Rectal smooth muscle tissue (tissue), 1 donor: ENCODE measurements around the gene MYL9.
A peak's percentile ranks its signal among the peaks of the same experiment; 100 is the strongest.
"Not testable (repeated sequence)": the region's sequence is repeated elsewhere in the genome, so short reads cannot be mapped to it uniquely, and the experiment has no call there.

Experiments
- H3K27ac ChIP-seq: one replicate; pipeline ENCODE4 v1.7.0; 2013; ENCODE audit warnings: low read depth, low read length, inconsistent platforms
- H3K27me3 ChIP-seq: one replicate; pipeline ENCODE4 v1.7.0; 2013; ENCODE audit warnings: low read length; ENCODE audit not compliant: control insufficient read depth, insufficient read depth
- H3K36me3 ChIP-seq: one replicate; pipeline ENCODE4 v1.7.0; 2013; ENCODE audit warnings: low read length; ENCODE audit not compliant: control insufficient read depth, insufficient read depth
- H3K4me1 ChIP-seq: one replicate; pipeline ENCODE4 v1.7.0; 2013; ENCODE audit warnings: low read length; ENCODE audit not compliant: control insufficient read depth, insufficient read depth
- H3K4me3 ChIP-seq: one replicate; pipeline ENCODE4 v1.7.0; 2013; ENCODE audit warnings: low read length
- H3K9ac ChIP-seq: one replicate; pipeline ENCODE4 v1.7.0; 2013; ENCODE audit warnings: low read length

Gene MYL9

DNA sequence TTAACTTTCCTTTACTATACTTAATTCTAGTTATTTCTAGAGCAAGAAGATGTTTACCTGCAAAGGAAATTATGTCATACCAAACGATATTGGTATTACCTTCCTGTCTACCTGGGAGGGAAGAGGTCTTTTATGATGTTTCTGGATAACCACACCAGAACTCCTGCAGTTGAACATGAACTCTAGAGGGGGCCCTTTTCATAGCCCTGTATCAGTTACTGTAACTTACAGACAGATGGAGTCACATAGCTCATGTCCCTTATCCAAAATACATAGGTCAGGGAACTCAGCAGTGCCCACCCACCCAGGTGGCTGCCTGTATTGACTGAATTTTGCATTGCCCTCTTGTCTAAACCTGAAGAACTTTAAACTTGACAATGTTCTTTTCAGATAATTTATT lies 35.1 kb upstream of the MYL9 start:
- Histone ChIP-seq H3K27ac (no peak overlapping the region), H3K4me3 (no peak overlapping the region), H3K4me1 (no peaks in the 10 kb centered on the region), H3K9ac (no peak overlapping the region), H3K36me3 (peaks cover 9% of the 10 kb centered on the region), H3K27me3 (no peaks in the 10 kb centered on the region)

DNA sequence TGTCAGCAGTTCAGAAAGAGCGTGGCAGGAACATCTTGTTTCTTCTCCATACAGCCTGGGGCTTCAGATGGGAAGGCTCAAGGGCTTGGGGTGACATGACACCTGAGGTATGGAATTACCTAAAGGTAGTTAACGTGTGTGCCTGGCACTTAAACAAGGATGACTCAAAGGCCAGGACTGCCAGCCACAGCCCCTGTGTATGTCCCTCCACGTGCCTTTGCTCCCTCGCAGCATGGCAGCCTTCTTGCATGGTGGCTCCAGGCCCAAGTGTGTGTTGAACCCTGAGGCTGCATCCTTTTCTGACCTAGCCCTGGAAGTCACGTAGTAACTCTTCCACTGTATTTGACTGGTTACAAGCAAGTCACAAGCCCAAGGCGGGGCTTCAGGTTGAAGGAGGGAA lies 33.6 kb upstream of the MYL9 start:
- Histone ChIP-seq H3K36me3 (peaks cover 9% of the 10 kb centered on the region), H3K4me3 (no peak overlapping the region), H3K27ac (no peak overlapping the region), H3K4me1 (no peaks in the 10 kb centered on the region), H3K9ac (no peak overlapping the region), H3K27me3 (no peaks in the 10 kb centered on the region)

DNA sequence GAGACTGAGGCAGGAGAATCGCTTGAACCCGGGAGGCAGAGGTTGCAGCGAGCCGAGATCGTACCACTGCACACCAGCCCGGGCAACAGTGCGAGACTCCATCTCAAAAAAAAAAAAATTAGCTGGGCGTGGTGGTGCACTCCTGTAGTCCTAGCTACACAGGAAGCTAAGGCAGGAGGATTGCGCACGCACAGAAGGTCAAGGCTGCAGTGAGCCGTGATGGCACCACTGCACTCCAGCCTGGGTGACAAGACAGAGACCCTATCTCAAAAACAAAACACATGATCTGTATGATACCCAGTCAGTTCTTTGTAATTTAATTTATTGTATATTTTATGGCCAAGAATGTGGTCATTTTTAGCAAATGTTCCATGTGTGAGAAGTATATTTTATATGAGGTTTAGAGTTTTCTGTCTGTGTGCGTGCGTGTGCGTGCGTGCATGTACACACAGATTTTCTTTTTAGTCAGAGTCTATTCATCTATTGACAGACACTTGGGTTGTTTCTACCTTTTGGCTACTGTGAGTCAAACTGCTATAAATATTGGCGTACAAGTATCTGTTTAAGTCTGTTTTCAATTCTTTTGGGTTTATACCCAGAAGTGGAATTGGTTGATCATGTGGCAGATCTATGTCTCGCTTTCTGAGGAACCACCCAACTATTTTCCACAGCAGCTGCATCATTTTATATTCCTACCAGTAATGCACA lies 22.2 kb upstream of the MYL9 start:
- peaks cover 3% of the 10 kb centered on the region for H3K4me1 ChIP-seq
- H3K27ac ChIP-seq, result no peak overlapping the region
- peaks cover 9% of the 10 kb centered on the region for H3K36me3 ChIP-seq

DNA sequence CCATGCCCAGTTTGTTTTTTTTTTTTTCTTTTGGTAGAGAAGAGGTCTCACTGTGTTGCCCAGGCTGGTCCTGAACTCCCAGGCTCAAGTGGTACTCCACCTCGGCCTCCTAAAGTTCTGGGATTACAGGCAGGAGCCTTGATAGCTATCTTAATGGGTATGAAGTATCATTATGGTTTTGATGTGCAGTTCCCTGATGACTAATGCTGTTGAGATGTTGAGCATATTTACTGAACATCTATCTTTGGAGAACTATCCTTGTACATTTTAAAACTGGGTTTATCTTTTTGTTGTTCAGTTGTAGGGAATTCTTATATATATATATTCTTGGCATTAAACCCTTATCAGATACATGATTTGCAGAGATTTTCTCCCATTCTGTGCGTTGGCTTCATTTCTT lies 21.4 kb upstream of the MYL9 start:
- Histone ChIP-seq H3K27me3 (no peaks in the 10 kb centered on the region), H3K4me1 (peaks cover 3% of the 10 kb centered on the region), H3K27ac (no peak overlapping the region), H3K4me3 (no peak overlapping the region), H3K36me3 (peaks cover 11% of the 10 kb centered on the region), H3K9ac (no peak overlapping the region)

More for the DNA sequence above, 22.2 kb upstream of the MYL9 start:
- Histone ChIP-seq H3K27me3 (no peaks in the 10 kb centered on the region), H3K9ac (no peak overlapping the region), H3K4me3 (no peak overlapping the region)

DNA sequence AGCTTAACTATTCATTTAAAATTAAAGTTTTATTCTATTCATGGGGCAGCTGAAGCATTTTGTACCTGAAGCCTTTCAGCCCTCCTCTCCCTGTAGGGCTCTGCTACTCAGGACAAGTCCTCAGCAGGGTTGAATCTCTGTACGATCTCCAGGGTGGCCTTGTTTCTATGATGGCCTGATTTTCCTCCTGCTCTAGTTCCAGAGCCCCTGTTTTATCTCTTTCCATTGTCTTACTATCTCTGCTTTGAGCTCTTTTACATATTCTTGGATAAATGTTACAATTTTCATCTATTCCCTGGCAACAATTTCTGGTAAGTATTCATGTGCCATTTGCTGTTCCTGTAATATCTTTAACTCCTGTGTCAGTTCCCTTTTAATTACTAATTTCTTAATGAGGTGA lies 19.8 kb upstream of the MYL9 start:
- Histone ChIP-seq H3K27me3 (no peaks in the 10 kb centered on the region), H3K4me1 (peaks cover 7% of the 10 kb centered on the region), H3K27ac (no peak overlapping the region), H3K36me3 (peaks cover 18% of the 10 kb centered on the region), H3K9ac (no peak overlapping the region), H3K4me3 (no peak overlapping the region)

DNA sequence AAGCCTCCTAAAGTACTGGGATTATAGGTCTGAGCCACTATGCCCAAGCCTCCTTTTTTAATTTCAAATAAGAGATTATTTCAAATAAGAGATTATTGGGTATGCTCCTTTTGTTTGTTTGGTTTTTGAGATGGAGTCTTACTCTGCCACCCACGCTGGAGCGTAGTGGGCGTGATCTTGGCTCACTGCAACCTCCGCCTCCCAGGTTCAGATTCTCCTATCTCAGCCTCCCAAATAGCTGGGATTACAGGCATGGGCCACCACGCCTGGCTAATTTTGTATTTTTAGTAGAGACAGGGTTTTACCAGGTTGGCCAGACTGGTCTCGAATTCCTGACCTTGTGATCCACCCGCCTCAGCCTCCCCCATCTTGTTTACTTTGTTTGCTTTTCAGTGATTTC lies 18.9 kb upstream of the MYL9 start:
- H3K27me3 ChIP-seq, H3K9ac ChIP-seq, H3K27ac ChIP-seq, H3K4me3 ChIP-seq: not testable (repeated sequence)
- Histone ChIP-seq H3K4me1 (peaks cover 14% of the 10 kb centered on the region), H3K36me3 (peaks cover 20% of the 10 kb centered on the region)

DNA sequence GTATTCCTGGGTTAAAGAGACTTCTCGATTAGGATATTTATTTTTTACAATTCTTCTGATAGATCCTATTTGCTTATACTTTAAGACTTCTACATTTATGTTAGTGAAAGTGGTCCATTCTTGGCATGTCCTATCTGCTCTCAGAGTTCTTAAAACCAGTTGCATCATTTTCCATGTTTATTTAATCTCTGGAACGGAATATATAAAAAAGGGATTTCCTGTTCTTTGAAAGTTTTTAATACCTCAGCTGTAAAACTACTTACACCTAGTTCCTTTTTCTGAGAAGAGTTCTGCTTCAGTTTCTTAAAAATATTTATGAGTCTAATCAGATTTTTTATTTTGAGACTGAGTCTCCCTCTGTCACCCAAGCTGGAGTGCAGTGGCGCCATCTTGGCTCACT lies 18.0 kb upstream of the MYL9 start:
- H3K36me3 ChIP-seq, result peaks cover 23% of the 10 kb centered on the region
- no peaks in the 10 kb centered on the region for H3K27me3 ChIP-seq
- no peak overlapping the region for H3K9ac ChIP-seq
- H3K27ac ChIP-seq, result peak overlapping the region; percentile 30
- no peak overlapping the region for H3K4me3 ChIP-seq
- peaks cover 18% of the 10 kb centered on the region for H3K4me1 ChIP-seq

DNA sequence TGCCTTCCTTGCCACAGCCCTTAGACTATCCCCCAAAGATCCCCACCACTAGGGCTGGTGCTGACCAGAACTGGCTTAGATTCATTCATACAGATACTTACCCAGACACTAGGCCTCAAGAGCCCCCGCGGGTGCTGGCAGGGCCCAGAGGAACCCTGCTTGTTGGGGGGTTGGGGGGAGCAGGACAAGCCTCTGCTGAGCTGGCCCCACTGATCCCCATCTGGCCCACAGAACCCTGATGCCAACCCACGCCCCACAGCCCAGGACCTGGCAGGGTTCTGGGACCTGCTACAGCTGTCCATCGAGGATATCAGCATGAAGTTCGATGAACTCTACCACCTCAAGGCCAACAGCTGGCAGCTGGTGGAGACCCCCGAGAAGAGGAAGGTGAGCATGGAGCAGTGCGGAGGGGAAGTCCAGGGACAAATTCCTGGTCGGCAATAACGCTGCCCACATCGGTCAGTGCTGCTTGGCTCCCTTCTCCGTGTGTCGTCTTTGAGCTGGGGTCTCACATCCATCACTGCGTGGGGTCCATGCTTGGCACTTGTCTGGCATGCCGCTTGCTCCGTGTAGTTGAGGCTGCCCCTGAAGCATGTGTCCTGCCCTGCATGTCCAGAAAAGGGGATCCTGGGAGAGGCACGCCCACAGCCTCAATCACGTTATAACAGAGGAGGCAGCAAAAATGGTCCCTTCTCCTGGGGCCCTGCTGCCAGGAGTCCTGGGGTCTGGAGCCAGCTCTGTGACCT lies 15.5 kb upstream of the MYL9 start:
- H3K36me3 ChIP-seq, result peaks cover 23% of the 10 kb centered on the region
- H3K27ac ChIP-seq, result peak overlapping the region; percentile 80
- H3K27me3 ChIP-seq, result no peaks in the 10 kb centered on the region
- H3K4me1 ChIP-seq, result peaks cover 18% of the 10 kb centered on the region
- no peak overlapping the region for H3K4me3 ChIP-seq
- H3K9ac ChIP-seq, result no peak overlapping the region

DNA sequence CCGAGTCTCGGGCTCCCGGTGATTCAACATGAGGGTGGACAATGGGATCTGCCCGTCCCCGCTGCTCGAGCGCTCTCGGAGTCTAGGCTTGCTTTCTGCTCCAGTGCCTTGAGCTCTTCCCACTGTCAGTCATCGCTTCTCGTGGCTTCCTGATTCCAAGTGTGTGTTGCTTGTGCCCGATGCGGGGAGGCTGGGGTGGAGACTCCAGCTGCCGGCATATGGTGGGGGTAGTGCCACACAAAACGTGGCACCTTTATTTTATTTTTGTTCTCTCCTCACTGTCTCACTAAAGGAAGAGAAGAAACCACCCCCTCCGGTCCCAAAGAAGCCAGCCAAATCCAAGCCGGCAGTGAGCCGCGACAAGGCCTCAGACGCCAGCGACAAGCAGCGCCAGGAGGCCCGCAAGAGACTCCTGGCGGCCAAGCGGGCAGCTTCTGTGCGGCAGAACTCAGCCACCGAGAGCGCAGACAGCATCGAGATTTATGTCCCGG lies 14.8 kb upstream of the MYL9 start:
- Histone ChIP-seq H3K9ac (no peak overlapping the region), H3K27me3 (no peaks in the 10 kb centered on the region), H3K36me3 (peaks cover 23% of the 10 kb centered on the region), H3K4me1 (peaks cover 18% of the 10 kb centered on the region), H3K4me3 (no peak overlapping the region), H3K27ac (peak overlapping the region; percentile 80)

DNA sequence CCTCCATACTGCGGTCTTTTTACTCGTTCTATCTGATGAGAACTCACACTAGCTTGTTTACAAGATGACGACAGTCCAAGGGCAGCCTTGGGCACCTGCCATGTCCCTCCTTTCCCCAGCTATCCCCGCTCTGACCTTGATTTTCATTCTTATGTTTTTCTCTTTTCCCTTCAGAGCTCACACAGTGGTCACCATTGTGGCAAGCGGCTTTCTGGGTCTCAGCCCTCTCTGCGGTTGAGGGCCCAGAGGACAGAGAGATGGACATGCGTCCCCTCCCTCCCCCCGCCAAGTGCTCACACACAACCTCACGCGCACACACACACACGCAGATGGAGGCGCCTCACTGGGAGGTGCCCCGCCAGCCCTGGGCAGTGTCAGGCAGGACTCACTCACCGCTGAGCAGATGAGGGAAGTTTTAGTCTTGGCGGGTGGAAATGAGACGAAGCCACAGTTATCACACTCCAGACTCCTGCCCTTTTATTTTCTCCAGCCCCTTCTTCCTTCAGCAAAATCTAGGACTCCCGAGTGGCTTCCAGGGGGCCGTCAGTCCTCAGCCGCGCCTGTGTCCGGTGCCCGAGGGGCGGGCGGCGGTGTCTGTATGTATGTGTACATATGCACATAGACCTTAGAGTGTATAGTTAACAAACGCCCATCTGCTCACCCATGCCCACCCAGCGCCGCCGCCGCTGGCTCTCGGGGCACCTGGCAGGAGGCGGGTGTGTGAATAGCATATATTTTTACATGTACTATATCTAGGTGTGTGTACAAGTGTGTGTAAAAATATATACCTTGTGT lies 13.8 kb upstream of the MYL9 start:
- Histone ChIP-seq H3K36me3 (peaks cover 20% of the 10 kb centered on the region), H3K9ac (no peak overlapping the region), H3K4me3 (no peak overlapping the region), H3K27me3 (no peaks in the 10 kb centered on the region), H3K4me1 (peaks cover 18% of the 10 kb centered on the region), H3K27ac (peak overlapping the region; percentile 80)

DNA sequence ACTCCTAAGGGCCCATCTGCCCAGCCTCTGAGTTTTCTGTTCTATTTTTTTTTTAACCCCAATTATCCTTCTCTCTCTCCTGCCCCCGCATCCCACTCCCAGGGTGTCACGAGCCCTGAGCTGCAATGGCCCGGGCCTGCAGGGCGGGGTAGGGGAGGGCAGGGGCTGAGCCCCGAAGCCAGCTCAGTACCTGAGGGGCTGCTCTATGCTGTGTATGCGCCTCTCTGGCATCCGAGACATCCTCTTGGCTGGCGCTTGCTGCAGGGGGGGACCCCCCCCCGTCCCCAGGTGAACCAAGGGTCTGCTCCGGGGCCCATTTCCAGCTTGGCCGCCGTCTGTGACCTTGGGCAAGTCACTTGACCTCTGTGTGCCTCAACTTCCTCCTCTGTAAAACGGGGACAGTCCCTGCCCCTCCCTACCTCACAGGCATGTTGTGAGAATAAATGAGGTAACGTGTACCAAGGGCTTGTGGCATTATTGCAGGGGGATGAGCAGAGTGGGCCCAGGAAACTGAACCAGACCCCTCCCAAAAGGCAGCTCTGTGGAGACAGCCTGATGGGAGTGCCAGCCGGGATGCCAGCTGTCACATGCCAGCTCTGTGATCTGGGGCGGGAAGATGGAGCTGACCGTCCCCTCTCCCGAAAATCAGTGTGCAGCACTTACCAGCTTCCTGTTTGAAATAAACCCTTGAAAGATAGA lies 13.0 kb upstream of the MYL9 start:
- Histone ChIP-seq H3K36me3 (peaks cover 20% of the 10 kb centered on the region), H3K27ac (peak overlapping the region; percentile 80), H3K4me3 (no peak overlapping the region), H3K4me1 (peaks cover 18% of the 10 kb centered on the region), H3K27me3 (no peaks in the 10 kb centered on the region), H3K9ac (no peak overlapping the region)

DNA sequence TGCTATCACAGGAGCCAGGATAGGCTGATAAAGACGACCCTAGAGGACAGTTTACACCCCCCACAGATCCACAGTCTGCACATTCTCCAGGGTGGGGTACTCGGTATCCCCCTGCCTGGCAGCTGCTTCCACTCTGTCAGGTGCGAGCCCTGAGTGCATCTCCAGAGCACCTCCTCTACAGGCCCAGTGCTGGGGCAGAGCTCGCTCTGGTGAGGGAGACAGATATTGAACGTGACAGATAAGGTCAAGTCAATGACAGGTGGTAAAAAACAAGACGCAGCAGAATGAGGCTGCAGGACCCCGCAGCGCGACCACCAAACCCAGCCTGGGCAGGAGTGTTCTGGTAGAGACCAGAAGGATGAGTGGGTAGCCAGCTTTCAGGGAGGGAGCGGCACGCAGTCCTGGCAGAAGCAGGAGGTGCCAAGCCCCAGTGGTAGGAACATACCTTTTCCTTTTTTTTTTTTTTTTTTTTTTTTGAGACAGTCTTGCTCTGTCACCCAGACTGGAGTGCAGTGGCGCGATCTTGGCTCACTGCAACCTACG lies 12.4 kb upstream of the MYL9 start:
- Histone ChIP-seq H3K27me3 (no peaks in the 10 kb centered on the region), H3K36me3 (peaks cover 20% of the 10 kb centered on the region), H3K4me3 (no peak overlapping the region), H3K4me1 (peaks cover 18% of the 10 kb centered on the region), H3K9ac (no peak overlapping the region), H3K27ac (peak overlapping the region; percentile 16)
